Smooth muscle cell (in vitro differentiated cells): ENCODE data around the gene KPNA3. TPM values are rescaled to one million over a fixed set of nuclear protein-coding genes. Genes with fewer than 3 reads are reported as not detected.

Source experiments
- DNase-seq: peaks from one replicate; lab custom pipeline; 2025; ENCODE audit not compliant: unreplicated experiment; lab: John Stamatoyannopoulos, UW
- H2AFZ ChIP-seq: fragments of 200-600 bp; sonication (generic); 2 replicates; pipeline ENCODE4 v1.6.0; 2016; ENCODE audit warnings: antibody characterized with exemption, low read depth, mild to moderate bottlenecking
- H3F3A ChIP-seq: fragments of 200-600 bp; sonication (generic); 2 replicates; pipeline ENCODE4 v1.6.0; 2017; ENCODE audit warnings: antibody characterized with exemption, low read depth
- H3K27ac ChIP-seq: fragments of 200-600 bp; sonication (generic); 2 replicates; pipeline ENCODE4 v1.5.1; 2016; ENCODE audit warnings: low read depth, mild to moderate bottlenecking
- H3K27me3 ChIP-seq: fragments of 200-600 bp; sonication (generic); 2 replicates; pipeline ENCODE4 v1.6.1; 2016; ENCODE audit warnings: low read depth, mild to moderate bottlenecking
- H3K36me3 ChIP-seq: fragments of 200-600 bp; sonication (generic); 2 replicates; pipeline ENCODE4 v1.5.1; 2016; ENCODE audit warnings: low read depth
- H3K4me1 ChIP-seq: fragments of 200-600 bp; sonication (generic); 2 replicates; pipeline ENCODE4 v1.5.1; 2016; ENCODE audit warnings: low read depth
- H3K4me2 ChIP-seq: fragments of 200-600 bp; sonication (generic); 2 replicates; pipeline ENCODE4 v1.6.0; 2016; ENCODE audit warnings: mild to moderate bottlenecking
- H3K4me3 ChIP-seq: fragments of 200-600 bp; sonication (generic); 2 replicates; pipeline ENCODE4 v1.5.1; 2016; ENCODE audit warnings: mild to moderate bottlenecking
- H3K79me2 ChIP-seq: fragments of 200-600 bp; sonication (generic); 2 replicates; pipeline ENCODE4 v1.6.0; 2016; ENCODE audit warnings: low read depth, mild to moderate bottlenecking
- H3K9ac ChIP-seq: fragments of 200-600 bp; sonication (generic); 2 replicates; pipeline ENCODE4 v1.6.0; 2016; ENCODE audit warnings: low read depth
- H3K9me3 ChIP-seq: fragments of 200-600 bp; sonication (generic); replicated peaks from 2 replicates; pipeline ENCODE4 v1.5.1; 2016; ENCODE audit warnings: low read depth
- H4K20me1 ChIP-seq: fragments of 200-600 bp; sonication (generic); 2 replicates; pipeline ENCODE4 v1.6.0; 2016; ENCODE audit warnings: low read depth
- CTCF ChIP-seq: fragments of 200-600 bp; sonication (generic); IDR thresholded peaks from 2 replicates; pipeline ENCODE4 v1.5.1; 2017; ENCODE audit warnings: borderline replicate concordance, mild to moderate bottlenecking, antibody characterized with exemption; ENCODE audit not compliant: insufficient read depth, poor library complexity, severe bottlenecking
- WGBS: methylation state at CpG from one replicate; pipeline ENCODE4 v1.1.7; 2016; ENCODE audit warnings: low lambda C conversion rate; 5-methylcytosine and 5-hydroxymethylcytosine counted together
- polyA plus RNA-seq: library from polyadenylated mRNA; unstranded; fragments of >200 nt; fragmentation: Nextera tagmentation; extraction: Ambion mirVana; gene quantifications from 2 replicates; pipeline ENCODE4 v1.2.1, GENCODE V29; 2016
- total RNA-seq: library from RNA; depleted of rRNA; stranded (reverse); fragments of >200 nt; gene quantifications from 2 replicates; pipeline ENCODE4 v1.2.3, GENCODE V29; 2014

The KPNA3 gene
- total and polyA plus RNA-seq, 2 experiments from 2014 or later: 22.7 to 38.9 TPM

GRCh38 chr13:49649963-49650312, 142.5 kb downstream of the KPNA3 start:
- Histone ChIP-seq H3K79me2 (no peaks in the 10 kb centered on the region), H3K9me3 (no peaks in the 10 kb centered on the region), H2AFZ (no peak overlapping the region), H4K20me1 (no peaks in the 10 kb centered on the region), H3K4me1 (no peaks in the 10 kb centered on the region), H3K27me3 (no peaks in the 10 kb centered on the region), H3K27ac (no peak overlapping the region), H3K9ac (no peak overlapping the region), H3K36me3 (no peaks in the 10 kb centered on the region), H3F3A (no peaks in the 10 kb centered on the region), H3K4me3 (no peak overlapping the region), H3K4me2 (no peak overlapping the region)
- 83% methylated on average over 2 of the region's 2 CpGs for WGBS
- no peak for TF ChIP-seq CTCF
- no peak for DNase-seq

Other genes starting within 250 kb of the KPNA3 start
- 26.8 and 28.5 TPM in 2 replicates for gene RCBTB1, start 207.1 kb downstream of the KPNA3 start, total RNA-seq
- gene RCBTB1, start 207.1 kb downstream of the KPNA3 start, polyA plus RNA-seq: 10.7 and 12.4 TPM in 2 replicates
- 0.13 TPM in 1 of 2 replicates, not detected in the other for gene ARL11, start 164.2 kb downstream of the KPNA3 start, total RNA-seq
- gene ARL11, start 164.2 kb downstream of the KPNA3 start, polyA plus RNA-seq: 0.17 TPM in 1 of 2 replicates, not detected in the other
- 108 and 114 TPM in 2 replicates for gene EBPL, start 101.2 kb downstream of the KPNA3 start, total RNA-seq
- 75.3 and 86.5 TPM in 2 replicates for gene EBPL, start 101.2 kb downstream of the KPNA3 start, polyA plus RNA-seq
- gene SPRYD7, start 143.7 kb upstream of the KPNA3 start, total RNA-seq: 8.1 and 13.2 TPM in 2 replicates
- 15.8 and 16.1 TPM in 2 replicates for gene SPRYD7, start 143.7 kb upstream of the KPNA3 start, polyA plus RNA-seq
- gene TRIM13, start 204.4 kb upstream of the KPNA3 start, total RNA-seq: 19.6 and 28.4 TPM in 2 replicates
- gene TRIM13, start 204.4 kb upstream of the KPNA3 start, polyA plus RNA-seq: 18.4 and 26.0 TPM in 2 replicates
- gene KCNRG, start 222.8 kb upstream of the KPNA3 start, total RNA-seq: 0.13 and 2.7 TPM in 2 replicates
- gene KCNRG, start 222.8 kb upstream of the KPNA3 start, polyA plus RNA-seq: 0.79 and 0.87 TPM in 2 replicates